Breast epithelium (tissue), 4 donors: Measurements from ENCODE around the gene GLIS1. TPM values are rescaled to one million over a fixed set of nuclear protein-coding genes. Genes with fewer than 3 reads are reported as not detected.

Experiments
- DNase-seq, 2 donors: peaks; one replicate each; pipeline ENCODE4 v3.0.0-alpha.2; 2019; ENCODE audit warnings: low spot score in 2 of 2
- H3K27ac ChIP-seq, 2 donors: fragments of 200-600 bp; sonication (generic) in 1 of 2; one replicate each; pipeline ENCODE4 v1.5.1; 2016 to 2019; ENCODE audit warnings: mild to moderate bottlenecking in 1 of 2
- H3K27me3 ChIP-seq, 2 donors: fragments of 200-600 bp; sonication (generic) in 1 of 2; one replicate each; pipeline versions ENCODE4 v1.5.1 to v1.6.0; 2017 to 2019; ENCODE audit warnings: control low read depth in 1 of 2, mild to moderate bottlenecking in 1 of 2
- H3K36me3 ChIP-seq: fragments of 200-600 bp; one replicate; pipeline ENCODE4 v1.5.1; 2019
- H3K4me1 ChIP-seq, 2 donors: fragments of 200-600 bp; sonication (generic); one replicate each; pipeline ENCODE4 v1.5.1; 2016 to 2019; ENCODE audit warnings: control low read depth in 1 of 2
- H3K4me3 ChIP-seq, 3 donors: fragments of 200-600 bp; sonication (generic); 1 replicate in 2 of 3; 2 replicates in 1 of 3; pipeline ENCODE4 v1.5.1; 2016 to 2019; ENCODE audit warnings: mild to moderate bottlenecking in 3 of 3, moderate library complexity in 2 of 3
- H3K9me3 ChIP-seq, 2 donors: fragments of 200-600 bp; sonication (generic) in 1 of 2; one replicate each; pipeline ENCODE4 v1.5.1; 2016 to 2019; ENCODE audit warnings: control low read depth in 1 of 2
- POLR2A ChIP-seq: fragments of 450-650 bp; IDR thresholded peaks from one replicate; pipeline ENCODE4 v1.6.1; 2016; ENCODE audit warnings: antibody characterized with exemption, mild to moderate bottlenecking, moderate library complexity
- POLR2AphosphoS5 ChIP-seq, 3 donors: sonication (generic); formaldehyde crosslinking; IDR thresholded peaks; one replicate each; pipeline ENCODE4 v1.6.1; 2017; ENCODE audit warnings: antibody characterized with exemption in 3 of 3
- intact Hi-C: fragments of 100-400 bp; cut with DNase I; formaldehyde crosslinking; loops from one replicate; pipeline ENCODE4 v1.15.1; 2023; ENCODE audit warnings: low total_unique reads
- total RNA-seq, 3 donors: library from RNA; depleted of rRNA; stranded (reverse); fragments of >200 nt; gene quantifications; one replicate each; pipeline ENCODE4 v1.1.0, GENCODE V29; 2016
- TF ChIP-seq, protein P1 (sequence below), 3 donors: fragments of 450-650 bp; IDR thresholded peaks; one replicate each; pipeline ENCODE4 v1.5.1; 2016 to 2017; ENCODE audit warnings: antibody characterized with exemption in 3 of 3, mild to moderate bottlenecking in 3 of 3, moderate library complexity in 3 of 3

The GLIS1 gene
- total RNA-seq, 3 donors from 2014 or later = 0.16 to 2.0 (median 0.59) TPM

GRCh38 chr1:53642215-53642555, 96.8 kb downstream of the GLIS1 start:
- Histone ChIP-seq H3K4me1 (no peaks in the 10 kb centered on the region), H3K36me3 (no peaks in the 10 kb centered on the region), H3K27me3 (no peaks in the 10 kb centered on the region), H3K27ac (no peak overlapping the region), H3K4me3 (no peak overlapping the region), H3K9me3 (no peaks in the 10 kb centered on the region)
- intact Hi-C loops = no loop called here
- TF ChIP-seq POLR2AphosphoS5 (IDR thresholded peaks at IDR 0.05) (no peak), POLR2A (no peak)
- TF ChIP-seq, protein P1, sequence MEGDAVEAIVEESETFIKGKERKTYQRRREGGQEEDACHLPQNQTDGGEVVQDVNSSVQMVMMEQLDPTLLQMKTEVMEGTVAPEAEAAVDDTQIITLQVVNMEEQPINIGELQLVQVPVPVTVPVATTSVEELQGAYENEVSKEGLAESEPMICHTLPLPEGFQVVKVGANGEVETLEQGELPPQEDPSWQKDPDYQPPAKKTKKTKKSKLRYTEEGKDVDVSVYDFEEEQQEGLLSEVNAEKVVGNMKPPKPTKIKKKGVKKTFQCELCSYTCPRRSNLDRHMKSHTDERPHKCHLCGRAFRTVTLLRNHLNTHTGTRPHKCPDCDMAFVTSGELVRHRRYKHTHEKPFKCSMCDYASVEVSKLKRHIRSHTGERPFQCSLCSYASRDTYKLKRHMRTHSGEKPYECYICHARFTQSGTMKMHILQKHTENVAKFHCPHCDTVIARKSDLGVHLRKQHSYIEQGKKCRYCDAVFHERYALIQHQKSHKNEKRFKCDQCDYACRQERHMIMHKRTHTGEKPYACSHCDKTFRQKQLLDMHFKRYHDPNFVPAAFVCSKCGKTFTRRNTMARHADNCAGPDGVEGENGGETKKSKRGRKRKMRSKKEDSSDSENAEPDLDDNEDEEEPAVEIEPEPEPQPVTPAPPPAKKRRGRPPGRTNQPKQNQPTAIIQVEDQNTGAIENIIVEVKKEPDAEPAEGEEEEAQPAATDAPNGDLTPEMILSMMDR (IDR thresholded peaks at IDR 0.05) = no peak
- peak in 1 of 2 donors; percentile 5 for DNase-seq

- H3K4me3 ChIP-seq = no peak overlapping the region
- DNase-seq = peak in 1 of 2 donors; percentile 30
- H3K4me1 ChIP-seq = no peaks in the 10 kb centered on the region
- no peaks in the 10 kb centered on the region for H3K9me3 ChIP-seq
- H3K27ac ChIP-seq = no peak overlapping the region
- no peaks in the 10 kb centered on the region for H3K36me3 ChIP-seq
- no peaks in the 10 kb centered on the region for H3K27me3 ChIP-seq
- TF ChIP-seq, protein P1 (IDR thresholded peaks at IDR 0.05) = no peak
- no peak for TF ChIP-seq POLR2AphosphoS5 (IDR thresholded peaks at IDR 0.05)
- no peak for TF ChIP-seq POLR2A
- intact Hi-C loops = no loop called here
Measured at GRCh38 chr1:53641481-53642214, 97.3 kb downstream of the GLIS1 start.

DNA sequence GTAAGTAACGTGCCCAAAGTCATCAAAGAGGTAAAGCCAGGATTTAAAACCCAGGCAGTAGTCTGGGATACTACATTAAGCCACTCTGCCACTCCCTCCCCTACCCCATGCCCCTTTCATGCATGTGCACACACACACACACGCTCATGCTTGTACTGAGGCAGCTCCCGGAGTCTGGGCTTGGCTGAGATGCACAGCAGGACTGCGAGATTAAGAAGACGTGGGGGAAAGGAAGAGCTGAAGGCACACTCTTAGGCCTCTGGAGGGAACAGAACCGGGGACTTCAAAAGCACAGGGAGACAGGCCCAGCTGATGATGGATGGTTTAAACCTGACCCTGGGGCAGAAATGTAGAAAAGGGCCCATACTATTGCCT, 98.3 kb downstream of the GLIS1 start:
- H3K4me3 ChIP-seq = no peak overlapping the region
- H3K27me3 ChIP-seq = no peaks in the 10 kb centered on the region
- H3K27ac ChIP-seq = no peak overlapping the region
- H3K4me1 ChIP-seq = no peaks in the 10 kb centered on the region
- DNase-seq = peak in 1 of 2 donors; percentile 39
- intact Hi-C loops = no loop called here
- H3K9me3 ChIP-seq = no peaks in the 10 kb centered on the region
- TF ChIP-seq POLR2A (no peak), POLR2AphosphoS5 (IDR thresholded peaks at IDR 0.05) (no peak)
- TF ChIP-seq, protein P1 (IDR thresholded peaks at IDR 0.05) = no peak
- H3K36me3 ChIP-seq = no peaks in the 10 kb centered on the region

GRCh38 chr1:53639996-53640700, 98.8 kb downstream of the GLIS1 start:
- Histone ChIP-seq H3K36me3 (no peaks in the 10 kb centered on the region), H3K4me1 (no peaks in the 10 kb centered on the region), H3K9me3 (no peaks in the 10 kb centered on the region), H3K27me3 (no peaks in the 10 kb centered on the region), H3K4me3 (no peak overlapping the region), H3K27ac (no peak overlapping the region)
- TF ChIP-seq POLR2AphosphoS5 (IDR thresholded peaks at IDR 0.05) (no peak), POLR2A (no peak)
- TF ChIP-seq, protein P1 (IDR thresholded peaks at IDR 0.05) = no peak
- intact Hi-C loops = no loop called here
- DNase-seq = peak in 1 of 2 donors; percentile 22

- TF ChIP-seq, protein P1 (IDR thresholded peaks at IDR 0.05) = no peak
- TF ChIP-seq POLR2AphosphoS5 (IDR thresholded peaks at IDR 0.05) = no peak
- TF ChIP-seq POLR2A = no peak
- Histone ChIP-seq H3K4me3 (no peak overlapping the region), H3K9me3 (no peaks in the 10 kb centered on the region), H3K36me3 (no peaks in the 10 kb centered on the region), H3K27ac (no peak overlapping the region), H3K27me3 (no peaks in the 10 kb centered on the region), H3K4me1 (no peaks in the 10 kb centered on the region)
- intact Hi-C loops = no loop called here
- peak in 1 of 2 donors; percentile 28 for DNase-seq
Measured at GRCh38 chr1:53639251-53639763, 99.7 kb downstream of the GLIS1 start.
